ENCODE results near the gene SGCA. TPM values are rescaled to one million over a fixed set of nuclear protein-coding genes. Genes with fewer than 3 reads are reported as not detected.

The SGCA gene
- total RNA-seq, 1 experiment from 2014 or later = 0.24 TPM

- H4K91ac ChIP-seq (ENCODE audit: insufficient read length, low read depth, low read length) = no peak overlapping the region
- no peaks in the 10 kb centered on the region for H4K20me1 ChIP-seq (ENCODE audit: control insufficient read depth, insufficient read depth, insufficient read length)
These were observed 21.6 kb downstream of the SGCA start for GRCh38 chr17:50187394-50187725.

More at GRCh38 chr17:50187394-50187725, 21.6 kb downstream of the SGCA start:
- Histone ChIP-seq H2BK15ac (ENCODE audit: low read depth, low read length) (no peak overlapping the region), H3K18ac (ENCODE audit: insufficient read length, low read depth, low read length) (no peak overlapping the region), H4K5ac (ENCODE audit: insufficient read length, low read depth, low read length) (no peak overlapping the region), H3K14ac (ENCODE audit: insufficient read depth, low read length) (no peak overlapping the region), H2BK12ac (ENCODE audit: insufficient read length, low read depth, low read length) (no peak overlapping the region), H3K23me2 (ENCODE audit: insufficient read length, low read depth, low read length, poor library complexity, severe bottlenecking) (no peaks in the 10 kb centered on the region), H3K4me1 (ENCODE audit: insufficient read depth, low read length) (no peaks in the 10 kb centered on the region; the same call in 1 of the 2 replicates), H3K9ac (ENCODE audit: extremely low read depth, insufficient read length, low read length) (no peak overlapping the region), H3K79me2 (ENCODE audit: insufficient read depth, low read length) (no peaks in the 10 kb centered on the region), H4K8ac (replicated peaks; ENCODE audit: insufficient read length, low read depth, low read length) (no peak overlapping the region), H2BK20ac (ENCODE audit: low read depth, low read length, poor library complexity, severe bottlenecking) (no peak overlapping the region), H3K4me2 (ENCODE audit: insufficient read depth, insufficient read length, low read length) (no peak overlapping the region), H3K56ac (ENCODE audit: insufficient read length, low read depth, low read length) (no peak overlapping the region), H3K27me3 (ENCODE audit: insufficient read depth, low read length) (no peaks in the 10 kb centered on the region), H3K4ac (ENCODE audit: low read depth, low read length) (no peak overlapping the region), H2AFZ (ENCODE audit: low read length) (no peak overlapping the region), H3K79me1 (ENCODE audit: insufficient read depth, low read depth, low read length, poor library complexity, severe bottlenecking) (no peaks in the 10 kb centered on the region), H2BK120ac (ENCODE audit: low read depth, low read length, poor library complexity, severe bottlenecking) (no peak overlapping the region), H2BK5ac (ENCODE audit: insufficient read length, low read length) (no peak overlapping the region), H3K9me3 (ENCODE audit: control insufficient read depth, low read depth, low read length) (no peaks in the 10 kb centered on the region), H3K23ac (ENCODE audit: insufficient read length, low read depth, low read length) (no peak overlapping the region), H3T11ph (ENCODE audit: low read length) (no peak overlapping the region), H3K27ac (ENCODE audit: insufficient read length, low read depth, low read length) (no peak overlapping the region), H2AK5ac (ENCODE audit: insufficient read length, low read length) (no peak overlapping the region)
- Mint-ChIP-seq H3K4me1 (peaks cover 22 to 29% of the 10 kb centered on the region in 2 experiments), H3K9me3 (no peaks in the 10 kb centered on the region), H3K27me3 (ENCODE audit: low read depth) (no peaks in the 10 kb centered on the region), H3K4me3 (no peak overlapping the region), H3K36me3 (ENCODE audit: insufficient read depth in 1 of 3, low read depth in 3 of 3) (peaks cover 5 to 64% (median 61%) of the 10 kb centered on the region in 3 experiments; a peak in 6 of 7 replicates), H3K27ac (no peak overlapping the region; a peak in 1 of 7 replicates)
- no peak for DNase-seq
- TF ChIP-seq CTCF (conservative IDR thresholded peaks at IDR 0.05) = no peak
- no CpG with 5 or more reads among the region's 4 CpGs for WGBS (ENCODE audit: extremely low coverage, insufficient read length, low lambda C conversion rate)

All from H9 (cell line).